ENCODE results near the gene ADAP1.

ADAP1 gene

DNA sequence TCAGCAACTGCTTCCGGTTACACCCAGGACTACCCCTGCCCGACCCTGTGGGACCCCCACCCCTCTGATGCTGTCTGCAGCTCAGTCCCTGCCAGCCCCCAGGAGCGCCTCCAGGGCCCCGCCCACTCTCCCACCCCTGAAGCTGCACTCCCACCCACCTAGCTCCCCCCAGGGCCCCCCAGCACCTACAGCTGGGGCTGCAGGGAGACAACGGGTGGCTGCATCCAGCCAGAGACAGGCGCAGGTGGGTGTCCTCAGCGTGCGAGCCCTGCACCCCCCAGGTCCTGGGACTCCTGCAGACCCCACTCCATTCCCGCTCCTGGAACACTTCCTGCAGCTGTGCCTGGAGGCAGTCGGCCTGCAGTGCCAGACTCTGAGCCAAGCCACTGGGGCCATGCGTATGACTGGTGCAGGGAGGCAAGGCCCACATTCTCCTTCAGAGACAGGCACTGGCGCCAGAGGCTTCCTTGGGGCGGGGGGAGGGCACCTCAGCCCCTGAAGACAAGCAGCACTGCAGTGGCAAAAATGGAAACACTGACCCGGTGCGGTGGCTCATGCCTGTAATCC lies 34.6 kb upstream of the ADAP1 start:
- no peak for DNase-seq (ENCODE audit: low read depth in 2 of 2)

DNA sequence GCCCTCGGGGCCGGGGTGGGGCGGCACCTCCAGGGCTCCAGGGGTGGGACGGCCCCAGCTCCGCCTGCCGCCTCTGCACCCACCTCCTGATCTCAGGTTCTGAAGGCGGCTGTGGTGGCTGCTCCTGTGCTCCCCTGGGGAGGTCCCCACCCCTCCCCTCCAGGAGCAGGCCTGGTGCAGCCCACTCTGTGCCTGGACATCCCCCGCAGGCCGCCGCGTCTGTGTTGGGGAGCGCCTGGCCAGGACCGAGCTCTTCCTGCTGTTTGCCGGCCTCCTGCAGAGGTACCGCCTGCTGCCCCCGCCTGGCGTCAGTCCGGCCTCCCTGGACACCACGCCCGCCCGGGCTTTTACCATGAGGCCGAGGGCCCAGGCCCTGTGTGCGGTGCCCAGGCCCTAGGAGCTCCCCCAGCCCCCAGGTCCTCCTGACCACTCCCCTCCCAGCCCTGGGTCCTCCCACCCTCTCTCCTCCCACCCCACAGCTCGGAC lies 34.0 kb upstream of the ADAP1 start:
- DNase-seq (ENCODE audit: low read depth in 2 of 2), result no peak

DNA sequence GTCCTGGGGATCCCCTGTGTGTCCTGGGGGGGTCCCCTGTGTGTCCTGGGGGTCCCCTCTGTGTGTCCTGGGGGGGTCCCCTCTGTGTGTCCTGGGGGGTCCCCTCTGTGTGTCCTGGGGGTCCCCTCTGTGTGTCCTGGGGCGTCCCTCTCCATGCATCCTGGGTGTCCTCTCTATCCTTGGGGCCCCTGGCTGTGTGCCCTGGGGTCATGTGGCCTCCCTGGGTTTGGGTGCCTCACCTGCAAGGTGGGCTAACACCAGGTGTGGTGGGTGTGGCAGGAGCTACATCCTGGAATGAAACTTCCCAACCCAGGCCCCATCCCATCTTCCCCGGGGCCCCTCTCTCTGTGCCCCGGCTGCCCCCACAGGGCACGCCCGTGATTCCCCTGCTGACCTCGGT lies 33.4 kb upstream of the ADAP1 start:
- no peak for DNase-seq (ENCODE audit: low read depth in 2 of 2)

GRCh38 chr7:986766-987751 lies 32.6 kb upstream of the ADAP1 start:
- DNase-seq (ENCODE audit: low read depth in 2 of 2), result no peak

- no peak for DNase-seq (ENCODE audit: low read depth in 2 of 2)
These were observed 31.6 kb upstream of the ADAP1 start for GRCh38 chr7:985915-986741.

DNA sequence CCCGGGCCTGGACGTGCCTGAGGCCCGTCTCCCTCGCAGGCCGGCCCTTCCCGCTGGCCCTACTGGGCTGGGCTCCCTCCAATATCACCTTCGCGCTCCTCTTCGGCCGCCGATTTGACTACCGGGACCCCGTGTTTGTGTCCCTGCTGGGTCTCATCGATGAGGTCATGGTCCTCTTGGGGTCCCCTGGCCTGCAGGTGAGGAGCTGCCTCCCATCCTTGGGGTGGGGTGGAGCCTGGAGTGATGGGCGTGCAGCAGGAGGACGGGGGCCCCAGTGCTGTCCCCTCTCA lies 30.6 kb upstream of the ADAP1 start:
- no peak for DNase-seq (ENCODE audit: low read depth in 2 of 2)

DNA sequence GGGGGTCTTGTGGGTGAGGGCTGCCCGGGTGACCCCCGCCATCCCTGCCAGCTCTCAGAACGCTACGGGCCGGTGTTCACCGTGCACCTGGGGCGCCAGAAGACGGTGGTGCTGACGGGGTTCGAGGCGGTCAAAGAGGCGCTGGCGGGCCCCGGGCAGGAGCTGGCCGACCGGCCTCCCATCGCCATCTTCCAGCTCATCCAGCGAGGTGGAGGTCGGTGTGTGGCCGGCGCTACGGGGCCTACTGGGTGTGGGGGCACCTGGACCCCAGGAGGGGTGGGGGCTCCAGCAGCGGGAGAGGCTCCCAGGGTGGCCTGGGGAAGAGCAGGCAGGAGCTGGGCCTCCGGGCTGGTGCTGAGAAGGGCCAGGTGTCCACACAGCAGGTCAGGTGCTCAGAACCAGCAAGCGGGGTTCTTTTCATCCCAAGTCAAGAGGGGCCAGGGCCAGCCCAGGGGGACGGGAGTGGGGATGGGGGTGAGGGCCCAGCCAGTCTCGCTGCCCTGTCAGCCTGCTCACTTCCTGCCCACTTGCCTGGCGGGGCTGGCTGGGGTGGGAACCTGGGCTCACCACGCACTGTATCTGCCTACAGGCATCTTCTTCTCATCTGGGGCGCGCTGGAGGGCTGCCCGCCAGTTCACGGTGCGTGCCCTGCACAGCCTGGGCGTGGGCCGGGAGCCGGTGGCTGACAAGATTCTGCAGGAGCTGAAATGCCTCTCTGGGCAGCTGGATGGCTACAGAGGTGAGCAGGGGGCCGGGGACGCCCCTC lies 30.1 kb upstream of the ADAP1 start:
- no peak for DNase-seq (ENCODE audit: low read depth in 2 of 2)

GRCh38 chr7:983616-984071 lies 29.2 kb upstream of the ADAP1 start:
- DNase-seq (ENCODE audit: low read depth in 2 of 2), result no peak

- no peak for DNase-seq (ENCODE audit: low read depth in 2 of 2)
These were observed 28.6 kb upstream of the ADAP1 start, which contains the start of gene CYP2W1 for GRCh38 chr7:983004-983615. Gene CYP2W1, plus strand, starts transcription at chr7:983181. Its CDS starts 31 bp downstream, at chr7:983212.

- DNase-seq (ENCODE audit: low read depth in 2 of 2), result no peak
These were observed 28.1 kb upstream of the ADAP1 start for GRCh38 chr7:982511-983003.

- no peak for DNase-seq (ENCODE audit: low read depth in 2 of 2)
These were observed 27.5 kb upstream of the ADAP1 start for GRCh38 chr7:981793-982510.

DNA sequence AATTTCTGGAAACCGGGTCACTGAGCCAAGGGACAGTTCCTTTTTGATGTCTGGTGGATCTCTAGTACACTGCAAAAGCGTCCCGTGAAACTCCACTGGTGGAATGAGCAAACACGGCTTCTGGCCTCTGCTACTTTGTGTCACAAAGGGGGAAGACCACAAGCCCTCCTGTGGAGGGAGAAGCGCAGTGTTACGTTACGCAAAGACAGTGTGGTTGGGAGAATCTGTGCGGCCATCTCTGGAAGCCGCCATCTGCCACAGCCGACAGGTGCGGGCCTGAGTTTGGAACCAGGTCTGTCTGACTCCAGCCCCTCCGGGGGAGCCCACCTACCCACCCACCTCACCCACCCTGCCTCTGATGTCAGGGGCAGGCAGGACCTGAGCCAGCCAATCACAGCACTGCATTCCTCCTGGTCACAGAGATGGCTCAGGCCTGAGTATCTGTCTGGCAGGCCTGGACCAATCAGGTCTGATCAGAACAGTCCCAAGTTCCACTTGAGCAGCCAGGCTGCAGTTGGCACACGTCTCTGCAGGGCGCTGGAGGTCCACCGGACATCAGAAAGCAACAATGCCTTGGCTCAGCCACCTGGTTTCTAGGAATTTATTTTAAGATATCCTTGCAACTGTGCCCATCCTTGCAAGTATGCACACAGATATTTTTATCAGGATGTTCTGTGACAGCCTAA lies 25.5 kb upstream of the ADAP1 start:
- no peak for DNase-seq (ENCODE audit: low read depth in 2 of 2)

DNA sequence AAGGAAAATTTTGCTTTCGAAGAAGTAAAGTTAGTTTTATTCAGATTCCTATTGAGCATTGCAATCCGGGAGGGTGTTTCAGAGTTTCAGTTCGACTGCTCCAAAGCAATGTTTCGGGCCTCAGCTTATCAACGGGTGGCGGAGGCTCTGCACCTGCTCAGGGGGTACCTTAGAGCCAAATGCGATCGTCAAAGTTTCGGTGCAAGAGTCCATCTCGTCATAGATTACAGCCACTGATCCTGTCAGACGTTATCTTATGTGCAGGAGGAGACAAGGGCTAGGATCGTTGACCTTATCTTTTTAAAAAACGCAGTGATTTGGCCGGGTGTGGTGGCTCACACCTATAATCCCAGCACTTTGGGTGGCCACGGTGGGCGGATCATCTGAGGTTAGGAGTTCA lies 24.7 kb upstream of the ADAP1 start:
- DNase-seq (ENCODE audit: low read depth in 2 of 2), result no peak

GRCh38 chr7:978416-979091 lies 24.1 kb upstream of the ADAP1 start:
- DNase-seq (ENCODE audit: low read depth in 2 of 2), result no peak

- no peak for DNase-seq (ENCODE audit: low read depth in 2 of 2)
These were observed 23.5 kb upstream of the ADAP1 start for GRCh38 chr7:978049-978346.

- DNase-seq (ENCODE audit: low read depth in 2 of 2), result no peak
These were observed 23.0 kb upstream of the ADAP1 start for GRCh38 chr7:977326-978048.

DNA sequence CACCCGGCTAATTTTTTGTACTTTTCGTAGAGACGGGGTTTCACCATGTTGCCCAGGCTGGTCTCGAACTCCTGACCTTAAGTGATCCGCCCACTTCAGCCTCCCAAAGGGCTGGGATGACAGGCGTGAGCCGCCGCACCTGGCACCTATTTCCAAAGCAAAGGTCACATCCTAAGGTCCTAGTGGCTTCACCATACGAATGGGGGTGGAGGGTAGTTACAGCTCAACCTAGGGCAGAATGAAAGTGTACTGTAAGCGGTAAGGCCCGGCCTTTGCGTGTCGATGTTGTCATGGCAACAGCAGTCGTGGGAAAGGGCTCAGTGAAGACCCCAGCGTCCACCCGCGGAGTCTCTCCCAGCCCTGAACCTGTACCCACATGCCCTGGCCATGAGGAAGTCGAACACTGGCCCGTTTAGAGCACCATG lies 22.4 kb upstream of the ADAP1 start:
- DNase-seq (ENCODE audit: low read depth in 2 of 2), result no peak

GRCh38 chr7:975702-976473 lies 21.4 kb upstream of the ADAP1 start:
- no peak for DNase-seq (ENCODE audit: low read depth in 2 of 2)
